ENCODE results near the gene LOX. TPM values are rescaled to one million over a fixed set of nuclear protein-coding genes. Genes with fewer than 3 reads are reported as not detected.

LOX gene
- total and polyA plus RNA-seq, 9 of the 15 experiments (the other 6 are each of a cell fraction or from before 2014, with no cell fraction given): 0.06 to 0.09 TPM; not detected in 7

GRCh38 chr5:122089096-122090013 is 11.3 kb upstream of the LOX start (continued):
- no peak for TF ChIP-seq PRDM10 (IDR thresholded peaks at IDR 0.05; ENCODE audit: partially characterized antibody)
- TF ChIP-seq TAL1 (IDR thresholded peaks at IDR 0.05): peak; percentile 74
- TF ChIP-seq CXXC5 (CRISPR knock-in tag; IDR thresholded peaks at IDR 0.05): 0 out of 2 replicates have a peak, but pooled peaks have one; percentile 18
- TF ChIP-seq ZNF699 (CRISPR knock-in tag; IDR thresholded peaks at IDR 0.05; ENCODE audit: insufficient replicate concordance): no peak
- peak; percentile 72; the same call in 1 of the 2 replicates for TF ChIP-seq KLF16 (IDR thresholded peaks at IDR 0.05)
- peak; percentile 42; the same call in 1 of the 2 replicates for TF ChIP-seq CREB3L1 (IDR thresholded peaks at IDR 0.05; ENCODE audit: borderline replicate concordance, low read depth)
- no peak for TF ChIP-seq ZNF316 (IDR thresholded peaks at IDR 0.05)
- TF ChIP-seq NFRKB (IDR thresholded peaks at IDR 0.05; ENCODE audit: low read depth): no peak
- TF ChIP-seq, protein P1, sequence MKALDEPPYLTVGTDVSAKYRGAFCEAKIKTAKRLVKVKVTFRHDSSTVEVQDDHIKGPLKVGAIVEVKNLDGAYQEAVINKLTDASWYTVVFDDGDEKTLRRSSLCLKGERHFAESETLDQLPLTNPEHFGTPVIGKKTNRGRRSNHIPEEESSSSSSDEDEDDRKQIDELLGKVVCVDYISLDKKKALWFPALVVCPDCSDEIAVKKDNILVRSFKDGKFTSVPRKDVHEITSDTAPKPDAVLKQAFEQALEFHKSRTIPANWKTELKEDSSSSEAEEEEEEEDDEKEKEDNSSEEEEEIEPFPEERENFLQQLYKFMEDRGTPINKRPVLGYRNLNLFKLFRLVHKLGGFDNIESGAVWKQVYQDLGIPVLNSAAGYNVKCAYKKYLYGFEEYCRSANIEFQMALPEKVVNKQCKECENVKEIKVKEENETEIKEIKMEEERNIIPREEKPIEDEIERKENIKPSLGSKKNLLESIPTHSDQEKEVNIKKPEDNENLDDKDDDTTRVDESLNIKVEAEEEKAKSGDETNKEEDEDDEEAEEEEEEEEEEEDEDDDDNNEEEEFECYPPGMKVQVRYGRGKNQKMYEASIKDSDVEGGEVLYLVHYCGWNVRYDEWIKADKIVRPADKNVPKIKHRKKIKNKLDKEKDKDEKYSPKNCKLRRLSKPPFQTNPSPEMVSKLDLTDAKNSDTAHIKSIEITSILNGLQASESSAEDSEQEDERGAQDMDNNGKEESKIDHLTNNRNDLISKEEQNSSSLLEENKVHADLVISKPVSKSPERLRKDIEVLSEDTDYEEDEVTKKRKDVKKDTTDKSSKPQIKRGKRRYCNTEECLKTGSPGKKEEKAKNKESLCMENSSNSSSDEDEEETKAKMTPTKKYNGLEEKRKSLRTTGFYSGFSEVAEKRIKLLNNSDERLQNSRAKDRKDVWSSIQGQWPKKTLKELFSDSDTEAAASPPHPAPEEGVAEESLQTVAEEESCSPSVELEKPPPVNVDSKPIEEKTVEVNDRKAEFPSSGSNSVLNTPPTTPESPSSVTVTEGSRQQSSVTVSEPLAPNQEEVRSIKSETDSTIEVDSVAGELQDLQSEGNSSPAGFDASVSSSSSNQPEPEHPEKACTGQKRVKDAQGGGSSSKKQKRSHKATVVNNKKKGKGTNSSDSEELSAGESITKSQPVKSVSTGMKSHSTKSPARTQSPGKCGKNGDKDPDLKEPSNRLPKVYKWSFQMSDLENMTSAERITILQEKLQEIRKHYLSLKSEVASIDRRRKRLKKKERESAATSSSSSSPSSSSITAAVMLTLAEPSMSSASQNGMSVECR (CRISPR knock-in tag; IDR thresholded peaks at IDR 0.05): no peak
- no peak for TF ChIP-seq HIVEP1 (CRISPR knock-in tag; IDR thresholded peaks at IDR 0.05)
- TF ChIP-seq ZNF253 (CRISPR knock-in tag; conservative IDR thresholded peaks at IDR 0.05): no peak
- no peak for TF ChIP-seq MTA1 (IDR thresholded peaks at IDR 0.05; ENCODE audit: borderline replicate concordance)
- no peak; a peak in 1 of 4 replicates for TF ChIP-seq RCOR1 (IDR thresholded peaks at IDR 0.05; ENCODE audit: borderline replicate concordance in 1 of 2, low read depth in 2 of 2, low read length in 2 of 2)
- TF ChIP-seq NR1H2 (CRISPR knock-in tag; IDR thresholded peaks at IDR 0.05): no peak
- 0 out of 2 replicates have a peak, but pooled peaks have one; percentile 26 for TF ChIP-seq LEF1 (IDR thresholded peaks at IDR 0.05)
- no peak for TF ChIP-seq CBFB (CRISPR knock-in tag; IDR thresholded peaks at IDR 0.05)
- TF ChIP-seq MXI1 (IDR thresholded peaks at IDR 0.05; ENCODE audit: low read depth, low read length): no peak
- no peak for TF ChIP-seq BRF1 (IDR thresholded peaks at IDR 0.05; ENCODE audit: borderline replicate concordance, extremely low read depth, insufficient read length)
- TF ChIP-seq MCM7 (IDR thresholded peaks at IDR 0.05): no peak

All from K562 (cell line).